ENCODE data around the gene PPP1R14D.

DNA sequence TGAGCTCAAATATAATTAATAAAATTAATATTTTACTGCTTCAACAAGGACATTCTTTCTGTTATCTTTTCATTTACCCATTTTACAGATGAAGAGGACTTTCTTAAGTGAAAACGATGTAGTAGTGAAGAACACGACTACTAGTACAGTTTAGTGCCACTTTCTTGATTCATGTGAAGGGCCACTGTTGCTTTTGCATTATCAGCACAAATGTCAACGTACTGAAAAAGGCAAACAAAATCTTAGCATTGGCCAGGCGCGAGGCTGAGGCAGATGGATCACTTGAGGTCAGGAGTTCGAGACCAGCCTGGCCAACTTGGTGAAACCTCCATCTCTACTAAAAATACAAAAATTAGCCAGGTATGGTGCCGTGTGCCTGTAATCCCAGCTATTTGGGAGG, 9.5 kb downstream of the PPP1R14D start:
- TF ChIP-seq, protein P1, sequence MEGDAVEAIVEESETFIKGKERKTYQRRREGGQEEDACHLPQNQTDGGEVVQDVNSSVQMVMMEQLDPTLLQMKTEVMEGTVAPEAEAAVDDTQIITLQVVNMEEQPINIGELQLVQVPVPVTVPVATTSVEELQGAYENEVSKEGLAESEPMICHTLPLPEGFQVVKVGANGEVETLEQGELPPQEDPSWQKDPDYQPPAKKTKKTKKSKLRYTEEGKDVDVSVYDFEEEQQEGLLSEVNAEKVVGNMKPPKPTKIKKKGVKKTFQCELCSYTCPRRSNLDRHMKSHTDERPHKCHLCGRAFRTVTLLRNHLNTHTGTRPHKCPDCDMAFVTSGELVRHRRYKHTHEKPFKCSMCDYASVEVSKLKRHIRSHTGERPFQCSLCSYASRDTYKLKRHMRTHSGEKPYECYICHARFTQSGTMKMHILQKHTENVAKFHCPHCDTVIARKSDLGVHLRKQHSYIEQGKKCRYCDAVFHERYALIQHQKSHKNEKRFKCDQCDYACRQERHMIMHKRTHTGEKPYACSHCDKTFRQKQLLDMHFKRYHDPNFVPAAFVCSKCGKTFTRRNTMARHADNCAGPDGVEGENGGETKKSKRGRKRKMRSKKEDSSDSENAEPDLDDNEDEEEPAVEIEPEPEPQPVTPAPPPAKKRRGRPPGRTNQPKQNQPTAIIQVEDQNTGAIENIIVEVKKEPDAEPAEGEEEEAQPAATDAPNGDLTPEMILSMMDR (IDR thresholded peaks at IDR 0.05; ENCODE audit: extremely low read depth in 1 of 2, insufficient read depth in 1 of 2, low read depth in 1 of 2, low read length in 2 of 2): no peak
- no peak for TF ChIP-seq POLR2A (IDR thresholded peaks at IDR 0.05; ENCODE audit: low read depth, low read length)
- TF ChIP-seq, protein P2, sequence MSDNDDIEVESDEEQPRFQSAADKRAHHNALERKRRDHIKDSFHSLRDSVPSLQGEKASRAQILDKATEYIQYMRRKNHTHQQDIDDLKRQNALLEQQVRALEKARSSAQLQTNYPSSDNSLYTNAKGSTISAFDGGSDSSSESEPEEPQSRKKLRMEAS (IDR thresholded peaks at IDR 0.05; ENCODE audit: insufficient read depth, insufficient read length): no peak
- TF ChIP-seq POLR2AphosphoS5 (IDR thresholded peaks at IDR 0.05; ENCODE audit: insufficient read depth, low read depth, low read length): no peak
- no peak for TF ChIP-seq EZH2 (IDR thresholded peaks at IDR 0.05; ENCODE audit: borderline replicate concordance, low read depth, low read length, severe bottlenecking)
- TF ChIP-seq GATA2 (IDR thresholded peaks at IDR 0.05; ENCODE audit: insufficient read depth, insufficient read length, low read depth, low read length): no peak
- TF ChIP-seq FOS (IDR thresholded peaks at IDR 0.05; ENCODE audit: borderline replicate concordance, insufficient read depth, low read length): no peak
- no peak for TF ChIP-seq JUN (IDR thresholded peaks at IDR 0.05; ENCODE audit: borderline replicate concordance, insufficient read depth, insufficient read length, low read depth)
- no peak for TF ChIP-seq MYC (IDR thresholded peaks at IDR 0.05; ENCODE audit: low read depth, low read length)

Measured in endothelial cell of umbilical vein (primary cell).